ENCODE data around the gene ABCA13. TPM values are rescaled to one million over a fixed set of nuclear protein-coding genes. Genes with fewer than 3 reads are reported as not detected.

ABCA13 gene
- total RNA-seq, 1 donor from 2014 or later, result 2.2 TPM

DNA sequence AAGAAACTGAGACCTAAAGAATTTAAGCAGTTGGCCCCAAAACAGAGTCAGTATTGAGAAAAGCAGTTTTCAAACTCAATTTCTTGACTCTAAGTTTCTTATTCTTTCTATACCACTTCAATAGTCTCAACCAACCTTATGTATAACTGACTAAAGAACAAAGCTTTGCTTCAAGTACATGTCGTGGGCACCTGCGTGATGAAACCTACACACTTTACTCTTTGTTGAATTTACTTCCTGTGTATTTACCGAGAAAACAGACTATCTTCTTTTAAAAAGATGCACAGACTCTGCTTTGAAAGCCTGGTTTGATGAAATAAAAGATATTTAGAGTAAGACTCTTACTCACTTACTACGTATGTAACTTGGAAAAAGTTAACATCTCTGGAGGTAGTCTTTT is 455.9 kb downstream of the ABCA13 start:
- intact Hi-C loops (cut with DNase I), result no loop called here
- TF ChIP-seq, protein P1, sequence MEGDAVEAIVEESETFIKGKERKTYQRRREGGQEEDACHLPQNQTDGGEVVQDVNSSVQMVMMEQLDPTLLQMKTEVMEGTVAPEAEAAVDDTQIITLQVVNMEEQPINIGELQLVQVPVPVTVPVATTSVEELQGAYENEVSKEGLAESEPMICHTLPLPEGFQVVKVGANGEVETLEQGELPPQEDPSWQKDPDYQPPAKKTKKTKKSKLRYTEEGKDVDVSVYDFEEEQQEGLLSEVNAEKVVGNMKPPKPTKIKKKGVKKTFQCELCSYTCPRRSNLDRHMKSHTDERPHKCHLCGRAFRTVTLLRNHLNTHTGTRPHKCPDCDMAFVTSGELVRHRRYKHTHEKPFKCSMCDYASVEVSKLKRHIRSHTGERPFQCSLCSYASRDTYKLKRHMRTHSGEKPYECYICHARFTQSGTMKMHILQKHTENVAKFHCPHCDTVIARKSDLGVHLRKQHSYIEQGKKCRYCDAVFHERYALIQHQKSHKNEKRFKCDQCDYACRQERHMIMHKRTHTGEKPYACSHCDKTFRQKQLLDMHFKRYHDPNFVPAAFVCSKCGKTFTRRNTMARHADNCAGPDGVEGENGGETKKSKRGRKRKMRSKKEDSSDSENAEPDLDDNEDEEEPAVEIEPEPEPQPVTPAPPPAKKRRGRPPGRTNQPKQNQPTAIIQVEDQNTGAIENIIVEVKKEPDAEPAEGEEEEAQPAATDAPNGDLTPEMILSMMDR (IDR thresholded peaks at IDR 0.05), result no peak
- ATAC-seq, result no peak

DNA sequence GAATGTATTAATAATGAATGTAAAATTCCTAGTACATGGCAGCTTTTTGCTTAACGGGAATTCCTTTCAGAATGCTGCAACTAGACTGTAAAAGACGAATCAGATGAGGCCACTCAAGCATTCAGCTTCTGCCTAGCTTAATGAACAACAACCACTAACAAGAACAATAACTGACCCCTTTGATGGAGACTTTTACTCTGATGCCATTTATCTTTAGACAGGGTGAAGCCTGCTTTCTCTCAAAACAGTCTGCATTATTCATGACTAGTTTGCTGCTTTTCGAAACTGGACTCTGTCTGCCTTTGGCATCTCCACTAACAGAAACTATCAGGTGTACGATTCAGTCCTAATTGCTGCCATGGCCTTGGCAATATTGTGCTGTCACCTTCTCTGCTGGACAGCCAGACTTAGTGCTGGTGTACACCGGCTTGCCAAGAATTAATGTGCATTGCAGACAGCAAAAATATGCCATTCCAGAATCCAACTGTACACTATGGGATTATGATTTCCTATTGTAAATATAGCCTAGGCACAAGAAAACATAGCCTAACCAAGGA is 457.6 kb downstream of the ABCA13 start:
- DNase-seq, result no peak
- TF ChIP-seq, protein P1 (IDR thresholded peaks at IDR 0.05), result no peak
- Histone ChIP-seq H3K27me3 (ENCODE audit: low read depth) (no peaks in the 10 kb centered on the region), H3K4me1 (no peaks in the 10 kb centered on the region), H3K36me3 (no peaks in the 10 kb centered on the region), H3K27ac (no peak overlapping the region), H3K9me3 (no peaks in the 10 kb centered on the region), H3K4me3 (no peak overlapping the region)
- no peak for ATAC-seq
- intact Hi-C loops (cut with DNase I), result no loop called here

More for the DNA sequence above, 455.9 kb downstream of the ABCA13 start:
- no peak for DNase-seq
- H3K27me3 ChIP-seq (ENCODE audit: low read depth), result no peaks in the 10 kb centered on the region
- no peaks in the 10 kb centered on the region for H3K36me3 ChIP-seq
- no peak overlapping the region for H3K27ac ChIP-seq
- no peak overlapping the region for H3K4me3 ChIP-seq
- no peaks in the 10 kb centered on the region for H3K4me1 ChIP-seq
- no peaks in the 10 kb centered on the region for H3K9me3 ChIP-seq

DNA sequence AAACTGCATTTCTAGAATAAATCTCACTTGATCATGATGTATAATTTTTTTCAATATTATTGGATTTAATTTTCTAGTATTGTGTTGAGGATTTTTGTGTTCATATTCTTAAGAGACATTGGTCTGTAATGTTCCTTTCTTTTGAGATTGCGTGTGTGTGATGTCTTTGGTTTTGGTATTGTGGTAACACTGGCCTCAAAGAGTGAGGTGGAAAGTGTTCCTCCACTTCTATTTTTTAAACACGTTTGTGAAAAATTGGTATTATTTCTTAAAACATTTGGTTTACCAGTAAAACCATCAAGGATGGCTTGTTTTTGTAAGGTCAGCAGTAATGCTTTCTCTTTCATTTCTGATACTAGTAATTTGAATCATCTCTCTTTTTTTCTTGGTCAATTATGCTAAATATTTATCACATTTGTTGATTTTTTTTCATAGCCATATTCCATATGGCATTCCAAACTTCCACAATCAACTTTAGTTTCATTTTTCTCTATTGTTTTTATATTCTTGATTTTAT is 462.9 kb downstream of the ABCA13 start:
- intact Hi-C loops (cut with DNase I), result no loop called here
- Histone ChIP-seq H3K36me3 (no peaks in the 10 kb centered on the region), H3K4me1 (no peaks in the 10 kb centered on the region), H3K27ac (no peak overlapping the region), H3K4me3 (no peak overlapping the region), H3K9me3 (no peaks in the 10 kb centered on the region), H3K27me3 (ENCODE audit: low read depth) (no peaks in the 10 kb centered on the region)
- ATAC-seq, result no peak
- TF ChIP-seq, protein P1 (IDR thresholded peaks at IDR 0.05), result no peak
- DNase-seq, result no peak

DNA sequence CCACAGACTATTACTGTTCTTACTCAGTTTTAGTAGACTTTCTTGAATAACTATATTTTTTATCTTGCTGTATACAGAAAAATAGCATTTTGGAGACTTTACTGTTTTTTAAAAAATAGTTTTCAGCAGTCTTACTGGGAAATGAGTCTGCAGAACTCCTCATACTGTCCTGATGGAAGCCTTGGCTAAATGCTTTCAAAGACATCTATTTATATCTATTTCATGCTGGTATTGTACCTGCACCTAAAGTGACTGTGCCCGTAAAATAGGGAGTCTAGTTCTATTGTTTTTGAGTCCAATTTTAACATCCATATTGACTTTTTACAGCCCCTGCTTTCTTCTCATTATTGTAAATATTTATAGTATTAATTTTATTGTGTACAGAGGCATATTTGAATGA is 464.5 kb downstream of the ABCA13 start:
- TF ChIP-seq, protein P1 (IDR thresholded peaks at IDR 0.05), result no peak
- no peaks in the 10 kb centered on the region for H3K9me3 ChIP-seq
- H3K36me3 ChIP-seq, result no peaks in the 10 kb centered on the region
- intact Hi-C loops (cut with DNase I), result no loop called here
- no peaks in the 10 kb centered on the region for H3K4me1 ChIP-seq
- no peaks in the 10 kb centered on the region for H3K27me3 ChIP-seq (ENCODE audit: low read depth)
- ATAC-seq, result no peak
- DNase-seq, result no peak
- no peak overlapping the region for H3K27ac ChIP-seq
- H3K4me3 ChIP-seq, result no peak overlapping the region

DNA sequence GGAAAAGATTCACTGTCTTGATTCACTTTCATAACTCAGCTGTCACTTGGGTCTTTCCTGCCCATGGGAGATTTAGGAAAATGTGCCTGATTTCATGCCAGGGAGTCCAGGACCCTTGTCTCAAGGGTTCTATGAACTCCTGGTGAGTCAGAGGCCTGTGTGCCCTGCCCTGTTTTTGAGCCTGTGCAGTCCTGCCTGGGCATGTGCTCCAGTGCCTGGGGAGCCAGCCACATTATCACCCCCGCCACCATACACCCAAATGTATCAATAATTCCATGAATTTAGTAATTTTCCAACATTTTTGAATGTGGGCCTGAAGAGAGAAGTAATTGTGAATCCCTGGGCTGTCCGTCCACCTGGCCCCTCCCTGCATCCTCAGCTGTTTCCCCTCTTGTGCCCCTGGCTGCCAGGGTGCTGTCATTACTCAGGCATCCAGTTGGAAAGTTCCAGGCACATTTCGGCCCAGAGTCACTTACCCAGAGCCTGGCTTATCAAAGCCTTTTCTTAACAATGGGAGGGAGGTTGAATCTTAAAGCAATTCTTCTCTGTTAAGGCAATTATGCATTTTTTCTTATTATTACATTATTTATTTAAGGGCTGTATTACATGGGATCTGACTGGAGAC is 465.2 kb downstream of the ABCA13 start:
- TF ChIP-seq, protein P1 (IDR thresholded peaks at IDR 0.05), result no peak
- H3K27ac ChIP-seq, result no peak overlapping the region
- no peaks in the 10 kb centered on the region for H3K27me3 ChIP-seq (ENCODE audit: low read depth)
- intact Hi-C loops (cut with DNase I), result no loop called here
- H3K9me3 ChIP-seq, result no peaks in the 10 kb centered on the region
- no peaks in the 10 kb centered on the region for H3K36me3 ChIP-seq
- DNase-seq, result no peak
- ATAC-seq, result no peak
- H3K4me3 ChIP-seq, result no peak overlapping the region
- H3K4me1 ChIP-seq, result no peaks in the 10 kb centered on the region
